Endothelial cell (in vitro differentiated cells): ENCODE data around the gene ANKRD40CL. TPM values are rescaled to one million over a fixed set of nuclear protein-coding genes. Genes with fewer than 3 reads are reported as not detected.

ENCODE experiments used
- DNase-seq: peaks from one replicate; pipeline ENCODE4 v3.0.0; 2021; ENCODE audit warnings: low spot score
- H3K27ac Mint-ChIP-seq: one replicate; pipeline ENCODE4 v1.8.0; 2021; ENCODE audit warnings: mixed read lengths, inconsistent platforms; ENCODE audit not compliant: unreplicated experiment
- H3K27me3 Mint-ChIP-seq: one replicate; pipeline ENCODE4 v1.8.0; 2021; ENCODE audit warnings: mild to moderate bottlenecking, moderate library complexity, mixed read lengths, inconsistent platforms; ENCODE audit not compliant: unreplicated experiment
- H3K36me3 Mint-ChIP-seq: one replicate; pipeline ENCODE4 v1.8.0; 2021; ENCODE audit warnings: mild to moderate bottlenecking, low read depth, mixed read lengths, inconsistent platforms; ENCODE audit not compliant: unreplicated experiment
- H3K4me1 Mint-ChIP-seq: one replicate; pipeline ENCODE4 v1.8.0; 2021; ENCODE audit warnings: mild to moderate bottlenecking, mixed read lengths, inconsistent platforms; ENCODE audit not compliant: unreplicated experiment
- H3K4me3 Mint-ChIP-seq: one replicate; pipeline ENCODE4 v1.8.0; 2021; ENCODE audit warnings: mild to moderate bottlenecking, mixed read lengths, inconsistent platforms; ENCODE audit not compliant: unreplicated experiment
- H3K9me3 Mint-ChIP-seq: one replicate; pipeline ENCODE4 v1.8.0; 2021; ENCODE audit warnings: mixed read lengths, inconsistent platforms; ENCODE audit not compliant: unreplicated experiment
- CTCF ChIP-seq: fragments of 200-600 bp; sonication (generic); IDR thresholded peaks from one replicate; pipeline ENCODE4 v1.5.0; 2021; ENCODE audit warnings: antibody characterized with exemption; ENCODE audit not compliant: unreplicated experiment
- total RNA-seq: library from RNA; stranded (reverse); fragmentation: NEBNext Ultra II Directional; extraction: Animal tissue kit (Norgen Biotek cat#: 25700); gene quantifications from one replicate; pipeline ENCODE4 v1.2.1, GENCODE V29; 2021; ENCODE audit not compliant: unreplicated experiment

Gene ANKRD40CL
- total RNA-seq, 1 donor from 2014 or later, result not detected

- DNase-seq, result no peak
- peaks cover 4% of the 10 kb centered on the region for H3K27me3 Mint-ChIP-seq
These were observed 8.6 kb upstream of the ANKRD40CL start for GRCh38 chr17:50775926-50776325.

GRCh38 chr17:50774225-50774803, 7.0 kb upstream of the ANKRD40CL start:
- H3K27me3 Mint-ChIP-seq, result peaks cover 4% of the 10 kb centered on the region
- DNase-seq, result no peak
- no peak overlapping the region for H3K4me3 Mint-ChIP-seq
- TF ChIP-seq CTCF, result no peak
- peaks cover 4% of the 10 kb centered on the region for H3K4me1 Mint-ChIP-seq
- H3K27ac Mint-ChIP-seq, result no peak overlapping the region
- H3K9me3 Mint-ChIP-seq, result no peaks in the 10 kb centered on the region
- no peaks in the 10 kb centered on the region for H3K36me3 Mint-ChIP-seq

More at GRCh38 chr17:50775926-50776325, 8.6 kb upstream of the ANKRD40CL start:
- Mint-ChIP-seq H3K9me3 (no peaks in the 10 kb centered on the region), H3K4me3 (no peak overlapping the region), H3K36me3 (no peaks in the 10 kb centered on the region), H3K4me1 (peaks cover 4% of the 10 kb centered on the region), H3K27ac (no peak overlapping the region)
- TF ChIP-seq CTCF, result no peak

- H3K27ac Mint-ChIP-seq, result no peak overlapping the region
- H3K27me3 Mint-ChIP-seq, result peaks cover 4% of the 10 kb centered on the region
- H3K36me3 Mint-ChIP-seq, result no peaks in the 10 kb centered on the region
- DNase-seq, result no peak
- TF ChIP-seq CTCF, result no peak
- H3K9me3 Mint-ChIP-seq, result no peaks in the 10 kb centered on the region
- H3K4me3 Mint-ChIP-seq, result no peak overlapping the region
- H3K4me1 Mint-ChIP-seq, result peaks cover 4% of the 10 kb centered on the region
These were observed 4.9 kb upstream of the ANKRD40CL start for GRCh38 chr17:50771991-50772785.

GRCh38 chr17:50770346-50770745, 3.0 kb upstream of the ANKRD40CL start:
- TF ChIP-seq CTCF, result no peak
- H3K36me3 Mint-ChIP-seq, result no peaks in the 10 kb centered on the region
- no peak overlapping the region for H3K27ac Mint-ChIP-seq
- peaks cover 14% of the 10 kb centered on the region for H3K4me1 Mint-ChIP-seq
- no peaks in the 10 kb centered on the region for H3K9me3 Mint-ChIP-seq
- peaks cover 4% of the 10 kb centered on the region for H3K27me3 Mint-ChIP-seq
- DNase-seq, result no peak
- no peak overlapping the region for H3K4me3 Mint-ChIP-seq

- DNase-seq, result no peak
- no peak for TF ChIP-seq CTCF
- Mint-ChIP-seq H3K4me1 (peaks cover 18% of the 10 kb centered on the region), H3K9me3 (no peaks in the 10 kb centered on the region), H3K27me3 (peaks cover 4% of the 10 kb centered on the region), H3K4me3 (no peak overlapping the region), H3K27ac (no peak overlapping the region), H3K36me3 (no peaks in the 10 kb centered on the region)
These were observed 2.6 kb upstream of the ANKRD40CL start for GRCh38 chr17:50769884-50770283.
